Right atrium auricular region (tissue), 2 donors: ENCODE data around the gene HSPB7. TPM values are rescaled to one million over a fixed set of nuclear protein-coding genes. Genes with fewer than 3 reads are reported as not detected.
"Not testable (repeated sequence)": the region's sequence is repeated elsewhere in the genome, so short reads cannot be mapped to it uniquely, and the experiment has no call there.

Experiments
- DNase-seq: peaks from one replicate; pipeline ENCODE4 v3.0.0-alpha.2; 2019; ENCODE audit warnings: low spot score
- H3K27ac ChIP-seq, 2 donors: fragments of 200-600 bp; sonication (generic); 1 replicate in 1 of 2; 2 replicates in 1 of 2; pipeline ENCODE4 v1.5.1; 2016 to 2019
- H3K27me3 ChIP-seq, 2 donors: fragments of 200-600 bp; sonication (generic); one replicate each; pipeline versions ENCODE4 v1.5.1 to v1.6.0; 2017 to 2019
- H3K36me3 ChIP-seq: fragments of 200-600 bp; sonication (generic); one replicate; pipeline ENCODE4 v1.5.1; 2016
- H3K4me1 ChIP-seq, 2 donors: fragments of 200-600 bp; sonication (generic); one replicate each; pipeline versions ENCODE4 v1.5.1 to v1.6.0; 2017 to 2019
- H3K4me3 ChIP-seq, 2 donors: fragments of 200-600 bp; sonication (generic); 1 replicate in 1 of 2; 2 replicates in 1 of 2; pipeline ENCODE4 v1.5.1; 2017 to 2019; ENCODE audit warnings: mild to moderate bottlenecking in 1 of 2, moderate library complexity in 1 of 2
- H3K9me3 ChIP-seq, 2 donors: fragments of 200-600 bp; sonication (generic); one replicate each; pipeline ENCODE4 v1.5.1; 2019
- CTCF ChIP-seq, 2 donors: fragments of 200-600 bp; sonication (generic); IDR thresholded peaks; one replicate each; pipeline ENCODE4 v1.5.1; 2019; ENCODE audit warnings: antibody characterized with exemption in 2 of 2
- total RNA-seq, 2 donors: library from RNA; depleted of rRNA; stranded (reverse); fragments of >200 nt; gene quantifications; one replicate each; pipeline ENCODE4 v1.1.0, GENCODE V29; 2016

Gene HSPB7
- total RNA-seq, 2 donors from 2014 or later, result 1,082 to 1,229 TPM

GRCh38 chr1:16007671-16008341 is 10.0 kb downstream of the HSPB7 start:
- no peak overlapping the region for H3K4me3 ChIP-seq
- no peak for TF ChIP-seq CTCF (IDR thresholded peaks at IDR 0.05)
- peaks cover 0 to 7% of the 10 kb centered on the region in 2 donors for H3K4me1 ChIP-seq
- H3K9me3 ChIP-seq, result no peaks in the 10 kb centered on the region
- H3K27ac ChIP-seq, result no peak overlapping the region
- no peak for DNase-seq
- H3K27me3 ChIP-seq, result no peaks in the 10 kb centered on the region
- H3K36me3 ChIP-seq, result no peaks in the 10 kb centered on the region

GRCh38 chr1:16006552-16007485 is 11.0 kb downstream of the HSPB7 start:
- H3K4me1 ChIP-seq, result no peaks in the 10 kb centered on the region
- H3K9me3 ChIP-seq, result no peaks in the 10 kb centered on the region
- TF ChIP-seq CTCF (IDR thresholded peaks at IDR 0.05), result no peak
- H3K4me3 ChIP-seq, result no peak overlapping the region
- no peak overlapping the region for H3K27ac ChIP-seq
- no peaks in the 10 kb centered on the region for H3K36me3 ChIP-seq
- H3K27me3 ChIP-seq, result no peaks in the 10 kb centered on the region
- DNase-seq, result no peak

GRCh38 chr1:16006010-16006409 is 11.8 kb downstream of the HSPB7 start:
- Histone ChIP-seq H3K27me3 (no peaks in the 10 kb centered on the region), H3K4me3 (no peak overlapping the region), H3K4me1 (no peaks in the 10 kb centered on the region), H3K36me3 (no peaks in the 10 kb centered on the region), H3K27ac (no peak overlapping the region), H3K9me3 (no peaks in the 10 kb centered on the region)
- no peak for TF ChIP-seq CTCF (IDR thresholded peaks at IDR 0.05)
- no peak for DNase-seq

GRCh38 chr1:16005597-16005996 is 12.2 kb downstream of the HSPB7 start:
- Histone ChIP-seq H3K9me3 (no peaks in the 10 kb centered on the region), H3K36me3 (no peaks in the 10 kb centered on the region), H3K4me3 (no peak overlapping the region), H3K27me3 (no peaks in the 10 kb centered on the region), H3K4me1 (no peaks in the 10 kb centered on the region), H3K27ac (no peak overlapping the region)
- no peak for TF ChIP-seq CTCF (IDR thresholded peaks at IDR 0.05)
- DNase-seq, result no peak

GRCh38 chr1:16001274-16001673 is 16.6 kb downstream of the HSPB7 start:
- H3K27ac ChIP-seq, H3K9me3 ChIP-seq, H3K36me3 ChIP-seq, H3K27me3 ChIP-seq, H3K4me1 ChIP-seq, H3K4me3 ChIP-seq, DNase-seq: not testable (repeated sequence)

- no peak for DNase-seq
- no peak for TF ChIP-seq CTCF (IDR thresholded peaks at IDR 0.05)
- H3K9me3 ChIP-seq, result no peaks in the 10 kb centered on the region
These were observed 18.9 kb downstream of the HSPB7 start for GRCh38 chr1:15998929-15999328.

More at GRCh38 chr1:15998929-15999328, 18.9 kb downstream of the HSPB7 start:
- no peaks in the 10 kb centered on the region for H3K27me3 ChIP-seq
- no peak overlapping the region for H3K4me3 ChIP-seq
- H3K36me3 ChIP-seq, result no peaks in the 10 kb centered on the region
- no peak overlapping the region for H3K27ac ChIP-seq
- no peaks in the 10 kb centered on the region for H3K4me1 ChIP-seq
